Epithelial cell of alveolus of lung (primary cell): ENCODE measurements around the gene STK11IP. TPM values are rescaled to one million over a fixed set of nuclear protein-coding genes. Genes with fewer than 3 reads are reported as not detected.

ENCODE experiments used
- total RNA-seq: library from RNA; depleted of rRNA; stranded (reverse); fragments of >200 nt; gene quantifications from 2 replicates; pipeline ENCODE4 v1.2.1, GENCODE V29; 2015

Gene STK11IP
- total RNA-seq: 15.4 and 15.7 TPM in 2 replicates

GRCh38 chr2:219597552-219598307 is at the start of gene STK11IP:
TSS of gene STK11IP (plus strand) at chr2:219597857. CDS start at chr2:219598120, 263 bp downstream.

GRCh38 chr2:219571311-219572236 is 26.1 kb upstream of the STK11IP start, which contains the start of gene OBSL1:
TSS of gene OBSL1 (minus strand) at chr2:219571539. CDS start at chr2:219571232, 307 bp downstream.

DNA sequence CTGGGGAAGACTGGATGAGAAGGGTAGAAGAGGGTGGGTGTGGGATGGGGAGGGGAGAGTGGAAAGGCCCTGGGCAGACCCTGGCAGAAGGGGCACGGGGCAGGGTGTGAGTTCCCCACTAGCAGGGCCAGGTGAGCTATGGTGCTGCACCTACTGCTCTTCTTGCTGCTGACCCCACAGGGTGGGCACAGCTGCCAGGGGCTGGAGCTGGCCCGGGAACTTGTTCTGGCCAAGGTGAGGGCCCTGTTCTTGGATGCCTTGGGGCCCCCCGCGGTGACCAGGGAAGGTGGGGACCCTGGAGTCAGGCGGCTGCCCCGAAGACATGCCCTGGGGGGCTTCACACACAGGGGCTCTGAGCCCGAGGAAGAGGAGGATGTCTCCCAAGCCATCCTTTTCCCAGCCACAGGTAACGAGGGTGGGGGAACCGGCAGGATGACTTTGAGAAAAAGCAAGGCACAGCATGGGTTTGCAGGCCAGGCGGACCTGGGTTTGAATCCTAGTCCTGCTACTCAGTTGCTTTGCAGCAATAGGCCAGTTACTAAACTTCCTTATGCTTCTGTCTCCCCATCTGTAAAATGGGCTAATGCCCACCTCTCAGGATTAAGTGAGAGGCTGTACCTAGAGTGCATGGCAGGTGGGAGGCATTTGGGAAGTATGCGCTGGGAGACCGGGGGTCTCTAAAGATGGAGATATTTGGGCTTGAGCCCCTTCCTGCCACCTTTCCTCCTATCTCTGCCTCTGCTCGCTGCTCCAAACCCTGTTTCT is 25.2 kb upstream of the STK11IP start, which contains the start of gene INHA:
INHA (plus strand) TSS at position 74 of the 765 bp plus-strand sequence; CDS start at position 139, 65 bp downstream.

DNA sequence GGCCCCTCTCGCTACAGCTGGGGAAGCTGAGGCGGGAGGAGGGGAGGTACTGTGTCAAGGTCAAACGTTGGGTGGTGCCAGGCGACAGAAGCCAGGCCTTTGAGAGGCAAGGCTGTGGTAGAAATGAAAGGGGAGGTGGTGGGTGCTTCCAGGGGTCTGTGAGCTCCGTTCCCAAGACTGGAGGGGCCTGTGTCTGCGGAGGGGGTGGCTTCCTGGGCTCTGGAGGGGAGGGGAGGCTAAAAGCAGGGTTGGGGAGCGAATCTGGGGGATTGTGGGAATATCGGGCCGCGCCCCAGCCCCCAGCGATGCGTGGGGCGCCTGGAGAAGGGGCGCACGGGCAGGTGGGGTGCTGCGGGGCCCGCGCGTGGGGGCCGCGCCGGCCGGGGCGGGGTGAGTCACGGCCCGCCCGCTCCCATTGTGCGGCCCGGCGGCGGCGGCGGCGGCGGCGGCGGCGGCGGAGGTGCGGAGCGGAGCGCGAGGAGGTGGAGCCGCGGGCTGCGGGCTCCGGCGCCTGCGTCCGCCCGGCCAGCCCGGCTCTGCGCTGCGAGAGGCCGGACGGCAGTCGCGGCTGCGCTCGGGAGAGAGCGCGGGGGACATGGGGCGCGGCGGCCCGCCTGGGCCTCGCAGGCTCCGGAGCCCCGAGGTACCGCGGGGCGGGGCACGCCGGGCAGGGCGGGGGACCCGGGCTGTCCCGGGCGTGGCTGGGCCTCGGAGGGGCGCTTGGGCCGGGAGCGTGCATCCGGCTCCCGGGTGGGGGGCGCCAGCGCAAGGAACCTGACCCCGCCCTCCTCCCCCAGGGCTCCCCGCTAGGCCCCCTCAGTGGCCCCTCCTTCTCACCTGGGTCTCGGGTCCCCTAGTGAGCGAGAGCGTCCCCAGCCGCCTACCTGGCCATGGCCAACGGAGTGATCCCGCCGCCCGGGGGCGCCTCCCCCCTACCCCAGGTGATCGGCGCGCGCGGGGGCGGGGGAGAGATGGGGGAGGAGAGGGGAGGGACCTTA is 29.7 kb downstream of the STK11IP start, which contains the start of gene SLC4A3:
SLC4A3 (plus strand) TSS at position 528 of the 998 bp plus-strand sequence; CDS start at position 891, 363 bp downstream.

Other genes starting within 250 kb of the STK11IP start
- 48.9 and 119 TPM in 2 replicates for gene DNPEP, start 209.9 kb upstream of the STK11IP start, total RNA-seq
- gene DES, start 179.5 kb upstream of the STK11IP start, total RNA-seq: under 0.01 and 20.4 TPM in 2 replicates
- gene SPEG, start 163.0 kb upstream of the STK11IP start, total RNA-seq: 8.5 and 11.7 TPM in 2 replicates
- gene GMPPA, start 99.0 kb upstream of the STK11IP start, total RNA-seq: 62.8 and 73.8 TPM in 2 replicates
- 0.64 TPM in 1 of 2 replicates, not detected in the other for gene ASIC4, start 83.4 kb upstream of the STK11IP start, total RNA-seq
- 195 and 201 TPM in 2 replicates for gene CHPF, start 54.0 kb upstream of the STK11IP start, total RNA-seq
- gene TMEM198, start 53.8 kb upstream of the STK11IP start, total RNA-seq: 0.78 and 9.2 TPM in 2 replicates
- gene OBSL1, start 26.3 kb upstream of the STK11IP start, total RNA-seq: 27.0 and 93.4 TPM in 2 replicates
- gene INHA, start 25.5 kb upstream of the STK11IP start, total RNA-seq: not detected in 2 replicates
- 3.8 and 4.0 TPM in 2 replicates for gene SLC4A3, start 29.8 kb downstream of the STK11IP start, total RNA-seq